ENCODE results near the gene EDIL3.

GRCh38 chr5:84063041-84063440, 321.6 kb downstream of the EDIL3 start:
- no peak for TF ChIP-seq CTCF (IDR thresholded peaks at IDR 0.05)
- TF ChIP-seq EP300 (IDR thresholded peaks at IDR 0.05) = no peak

Data from upper lobe of left lung (tissue), 4 donors.